Esophagus muscularis mucosa (tissue), 4 donors: ENCODE results near the gene TMED4. TPM values are rescaled to one million over a fixed set of nuclear protein-coding genes. Genes with fewer than 3 reads are reported as not detected.

ENCODE experiments used
- DNase-seq: peaks from one replicate; pipeline ENCODE4 v3.0.0-alpha.2; 2017; ENCODE audit errors: extremely low spot score
- H3K27ac ChIP-seq, 4 donors: fragments of 200-600 bp; sonication (generic); replicated peaks in 1 of 4; 1 replicate in 3 of 4; 2 replicates in 1 of 4; pipeline ENCODE4 v1.5.1; 2016 to 2019; ENCODE audit warnings: mild to moderate bottlenecking in 1 of 4
- H3K27me3 ChIP-seq, 4 donors: fragments of 200-600 bp; sonication (generic); one replicate each; pipeline versions ENCODE4 v1.5.1 to v1.6.0; 2016 to 2019
- H3K36me3 ChIP-seq, 4 donors: fragments of 200-600 bp; sonication (generic); one replicate each; pipeline ENCODE4 v1.5.1; 2016 to 2019
- H3K4me1 ChIP-seq, 4 donors: fragments of 200-600 bp; sonication (generic); one replicate each; pipeline ENCODE4 v1.5.1; 2016 to 2019
- H3K4me3 ChIP-seq, 4 donors: fragments of 200-600 bp; sonication (generic); 1 replicate in 2 of 4; 2 replicates in 2 of 4; pipeline ENCODE4 v1.5.1; 2016 to 2019; ENCODE audit warnings: mild to moderate bottlenecking in 4 of 4, moderate library complexity in 1 of 4
- H3K9me3 ChIP-seq, 4 donors: fragments of 200-600 bp; sonication (generic); 1 replicate in 3 of 4; 2 replicates in 1 of 4; pipeline ENCODE4 v1.5.1; 2016 to 2019
- CTCF ChIP-seq, 3 experiments: fragments of 200-600 bp in 2 of 3; fragments of 450-650 bp in 1 of 3; sonication (generic) in 2 of 3; IDR thresholded peaks; one replicate each; pipeline ENCODE4 v1.5.1; 2017 to 2019; ENCODE audit warnings: antibody characterized with exemption in 3 of 3, mild to moderate bottlenecking in 2 of 3, moderate library complexity in 1 of 3
- EP300 ChIP-seq: sonication (generic); formaldehyde crosslinking; IDR thresholded peaks from one replicate; pipeline ENCODE4 v1.6.1; 2017; ENCODE audit warnings: antibody characterized with exemption
- POLR2A ChIP-seq: fragments of 450-650 bp; IDR thresholded peaks from one replicate; pipeline ENCODE4 v1.6.1; 2017; ENCODE audit warnings: antibody characterized with exemption, moderate library complexity, mild to moderate bottlenecking, low read depth
- POLR2AphosphoS5 ChIP-seq, 2 donors: sonication (generic); formaldehyde crosslinking; IDR thresholded peaks; one replicate each; pipeline ENCODE4 v1.6.1; 2017; ENCODE audit warnings: antibody characterized with exemption in 2 of 2
- WGBS: methylation state at CpG from one replicate; pipeline ENCODE4 v1.1.5; 2018; 5-methylcytosine and 5-hydroxymethylcytosine counted together
- intact Hi-C: fragments of 100-400 bp; cut with DNase I; formaldehyde crosslinking; loops from one replicate; pipeline ENCODE4 v1.15.1; 2023
- total RNA-seq, 4 donors: library from RNA; depleted of rRNA; stranded (reverse); fragments of >200 nt; gene quantifications; one replicate each; pipeline versions ENCODE4 v1.1.0 to v1.2.1, GENCODE V29; 2016

TMED4 gene
- total RNA-seq, 4 donors from 2014 or later: 82.3 to 154 (median 116) TPM

DNA sequence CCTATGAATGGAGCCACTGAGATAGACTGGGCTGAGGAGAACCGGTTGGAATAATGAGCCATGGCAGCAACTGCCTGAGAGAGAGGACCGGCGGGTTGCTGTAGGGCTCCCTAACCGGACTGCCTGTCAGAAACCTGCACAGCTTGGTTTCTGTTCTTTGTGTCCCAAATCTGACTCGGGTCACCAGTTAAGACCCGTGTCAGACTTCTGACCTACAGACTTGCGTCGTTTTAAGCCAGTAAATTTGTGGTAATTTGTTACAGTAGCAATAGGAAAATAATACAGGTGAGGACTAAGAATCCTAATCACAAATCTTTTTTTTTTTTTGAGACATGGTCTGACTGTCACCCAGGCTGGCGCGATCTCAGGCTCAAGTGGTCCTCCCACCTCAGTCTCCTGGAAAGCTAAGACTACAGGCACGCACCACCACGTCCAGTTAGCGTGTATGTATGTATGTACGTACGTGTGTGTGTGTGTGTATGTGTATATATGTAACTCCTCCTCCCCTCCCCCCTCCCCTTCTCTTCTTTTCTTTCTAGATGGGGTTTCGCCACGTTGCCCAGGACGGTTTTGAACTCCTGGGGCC is 7.7 kb downstream of the TMED4 start:
- DNase-seq: no peak
- H3K4me3 ChIP-seq: peak overlapping the region; percentile 66 to 82 (median 70)
- intact Hi-C loops: no loop called here
- peaks cover 20 to 38% (median 26%) of the 10 kb centered on the region in 4 donors for H3K4me1 ChIP-seq
- peaks cover 44 to 76% (median 62%) of the 10 kb centered on the region in 4 donors for H3K36me3 ChIP-seq
- H3K27ac ChIP-seq: peak overlapping the region; percentile 79 to 93 (median 86)
- no peak for TF ChIP-seq POLR2A
- no peaks in the 10 kb centered on the region for H3K9me3 ChIP-seq
- WGBS: 44% methylated on average over 14 of the region's 18 CpGs
- H3K27me3 ChIP-seq: no peaks in the 10 kb centered on the region

GRCh38 chr7:44573464-44574286 is 8.4 kb downstream of the TMED4 start, which contains the start of gene DDX56:
DDX56 (minus strand) TSS chr7:44573908; CDS start chr7:44573895, 13 bp downstream.
- peaks cover 44 to 76% (median 63%) of the 10 kb centered on the region in 4 donors for H3K36me3 ChIP-seq

GRCh38 chr7:44572771-44573170 is 9.3 kb downstream of the TMED4 start:
- intact Hi-C loops: no loop called here
- Histone ChIP-seq H3K27ac (peak overlapping the region in 3 of 4 donors; percentile 79 to 93 (median 84)), H3K4me1 (peaks cover 20 to 37% (median 26%) of the 10 kb centered on the region in 4 donors), H3K27me3 (no peaks in the 10 kb centered on the region), H3K9me3 (no peaks in the 10 kb centered on the region), H3K36me3 (peaks cover 45 to 76% (median 63%) of the 10 kb centered on the region in 4 donors), H3K4me3 (peak overlapping the region; percentile 66 to 82 (median 70))
- DNase-seq: no peak
- WGBS: 75% methylated on average over 5 of the region's 5 CpGs
- no peak for TF ChIP-seq CTCF (IDR thresholded peaks at IDR 0.05)
- no peak for TF ChIP-seq POLR2A
- TF ChIP-seq EP300: no peak
- no peak for TF ChIP-seq POLR2AphosphoS5 (IDR thresholded peaks at IDR 0.05)

More at GRCh38 chr7:44573464-44574286, 8.4 kb downstream of the TMED4 start, which contains the start of gene DDX56:
- Histone ChIP-seq H3K4me3 (peak within 1 kb of the TSS; percentile 66 to 82 (median 70)), H3K4me1 (peaks cover 20 to 37% (median 26%) of the 10 kb centered on the region in 4 donors), H3K27me3 (no peaks in the 10 kb centered on the region), H3K9me3 (no peaks in the 10 kb centered on the region), H3K27ac (peak within 1 kb of the TSS; percentile 79 to 93 (median 86))
- DNase-seq: peak; percentile 98
- WGBS: 0% methylated on average over 27 of the region's 74 CpGs
- intact Hi-C loops: no loop called here
- TF ChIP-seq POLR2AphosphoS5 (IDR thresholded peaks at IDR 0.05) (peak; percentile 98 to 99), EP300 (no peak), POLR2A (peak; percentile 83), CTCF (IDR thresholded peaks at IDR 0.05) (no peak)

GRCh38 chr7:44569959-44570358 is 12.1 kb downstream of the TMED4 start:
- 95% methylated on average over 6 of the region's 9 CpGs for WGBS

More at GRCh38 chr7:44569959-44570358, 12.1 kb downstream of the TMED4 start:
- Histone ChIP-seq H3K9me3 (no peaks in the 10 kb centered on the region), H3K36me3 (peaks cover 60 to 82% (median 78%) of the 10 kb centered on the region in 4 donors), H3K27me3 (no peaks in the 10 kb centered on the region), H3K4me1 (peaks cover 21 to 40% (median 28%) of the 10 kb centered on the region in 4 donors), H3K4me3 (no peak overlapping the region), H3K27ac (no peak overlapping the region)
- TF ChIP-seq EP300: no peak
- no peak for TF ChIP-seq POLR2AphosphoS5 (IDR thresholded peaks at IDR 0.05)
- no peak for TF ChIP-seq POLR2A
- no peak for TF ChIP-seq CTCF (IDR thresholded peaks at IDR 0.05)
- DNase-seq: no peak
- intact Hi-C loops: loop anchor here (5.0 kb wide), 1 partner anchor 328 kb away; no protein-coding TSS in a partner anchor
